Activated CD8-positive, alpha-beta memory T cell treated with anti-CD3 and anti-CD28 coated beads, Interleukin-2, amount 10 ng/mL, durations not matched to agents 7 days and 5 days (primary cell): ENCODE data around the gene LRP4. TPM values are rescaled to one million over a fixed set of nuclear protein-coding genes. Genes with fewer than 3 reads are reported as not detected.

Experiments
- ATAC-seq: fragments of 150-1000 bp; cut with Tn5 transposase; one replicate; pipeline ENCODE4 v1.10.0; 2021; ENCODE audit warnings: moderate library complexity
- CTCF ChIA-PET: fragments of 350-600 bp; sonication (Branson Sonifier 250); formaldehyde crosslinking; loops from one replicate; lab custom pipeline; 2021; ENCODE audit warnings: antibody characterized with exemption; lab: Charles Lee
- DNase-seq: peaks from one replicate; pipeline ENCODE4 v3.0.0-alpha.2; 2020
- H3K27ac Mint-ChIP-seq: one replicate; pipeline ENCODE4 v1.8.0; 2021; ENCODE audit warnings: mild to moderate bottlenecking, mixed read lengths
- H3K27me3 Mint-ChIP-seq: one replicate; pipeline ENCODE4 v1.8.0; 2021; ENCODE audit warnings: mixed read lengths
- H3K36me3 Mint-ChIP-seq: one replicate; pipeline ENCODE4 v1.8.0; 2021; ENCODE audit warnings: mild to moderate bottlenecking, mixed read lengths
- H3K4me1 Mint-ChIP-seq: one replicate; pipeline ENCODE4 v1.8.0; 2021; ENCODE audit warnings: mixed read lengths
- H3K4me3 Mint-ChIP-seq: one replicate; pipeline ENCODE4 v1.8.0; 2021; ENCODE audit warnings: mild to moderate bottlenecking, moderate library complexity, mixed read lengths
- H3K9me3 Mint-ChIP-seq: one replicate; pipeline ENCODE4 v1.8.0; 2022; ENCODE audit warnings: low read depth, mixed read lengths
- total RNA-seq, 2 experiments: library from RNA; stranded (reverse); gene quantifications; one replicate each; pipeline ENCODE4 v1.2.3, GENCODE V29; 2021

LRP4 gene
- total RNA-seq, 2 experiments from 2014 or later: 0.12 to 0.16 TPM

GRCh38 chr11:46914910-46915309 lies 3.4 kb downstream of the LRP4 start:
- Mint-ChIP-seq H3K36me3 (no peaks in the 10 kb centered on the region), H3K27ac (no peak overlapping the region), H3K9me3 (no peaks in the 10 kb centered on the region), H3K4me1 (peaks cover 24% of the 10 kb centered on the region), H3K4me3 (no peak overlapping the region), H3K27me3 (peaks cover 82% of the 10 kb centered on the region)
- ATAC-seq: no peak
- CTCF ChIA-PET: interaction anchor here (1.0 to 2.1 kb wide), 4 partner anchors 8 to 238 kb away, joined by 3 to 11 read pairs (median 4); no protein-coding TSS in a partner anchor
- no peak for DNase-seq

DNA sequence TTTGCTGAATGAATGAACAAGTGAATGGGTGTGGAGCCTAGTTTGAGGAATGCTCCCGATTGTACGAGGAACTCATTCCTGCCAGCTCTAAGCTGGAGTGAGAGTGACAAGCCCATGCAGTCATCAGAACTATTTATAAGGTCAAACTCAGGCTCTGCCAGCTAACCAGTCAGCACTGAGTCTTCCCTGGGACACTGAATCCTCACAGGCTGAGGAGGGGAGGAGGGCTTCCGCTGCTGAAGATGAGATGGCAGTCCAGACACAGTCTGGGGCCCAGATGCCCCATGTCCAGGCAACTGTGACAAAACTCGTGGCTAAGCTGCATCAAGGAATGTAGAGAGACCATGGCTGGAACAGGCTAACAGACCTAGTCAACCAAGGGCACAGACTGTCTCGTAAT lies 4.0 kb downstream of the LRP4 start:
- no peak for DNase-seq
- no peak overlapping the region for H3K4me3 Mint-ChIP-seq
- no peak for ATAC-seq
- peaks cover 20% of the 10 kb centered on the region for H3K4me1 Mint-ChIP-seq
- H3K36me3 Mint-ChIP-seq: no peaks in the 10 kb centered on the region
- CTCF ChIA-PET: interaction anchor here (0.5 to 2.6 kb wide), 7 partner anchors 9 to 423 kb away, joined by 3 to 11 read pairs (median 3); no protein-coding TSS in a partner anchor
- peaks cover 79% of the 10 kb centered on the region for H3K27me3 Mint-ChIP-seq
- H3K9me3 Mint-ChIP-seq: no peaks in the 10 kb centered on the region
- no peak overlapping the region for H3K27ac Mint-ChIP-seq

- DNase-seq: no peak
These were observed 4.9 kb downstream of the LRP4 start for GRCh38 chr11:46913484-46913883.

DNA sequence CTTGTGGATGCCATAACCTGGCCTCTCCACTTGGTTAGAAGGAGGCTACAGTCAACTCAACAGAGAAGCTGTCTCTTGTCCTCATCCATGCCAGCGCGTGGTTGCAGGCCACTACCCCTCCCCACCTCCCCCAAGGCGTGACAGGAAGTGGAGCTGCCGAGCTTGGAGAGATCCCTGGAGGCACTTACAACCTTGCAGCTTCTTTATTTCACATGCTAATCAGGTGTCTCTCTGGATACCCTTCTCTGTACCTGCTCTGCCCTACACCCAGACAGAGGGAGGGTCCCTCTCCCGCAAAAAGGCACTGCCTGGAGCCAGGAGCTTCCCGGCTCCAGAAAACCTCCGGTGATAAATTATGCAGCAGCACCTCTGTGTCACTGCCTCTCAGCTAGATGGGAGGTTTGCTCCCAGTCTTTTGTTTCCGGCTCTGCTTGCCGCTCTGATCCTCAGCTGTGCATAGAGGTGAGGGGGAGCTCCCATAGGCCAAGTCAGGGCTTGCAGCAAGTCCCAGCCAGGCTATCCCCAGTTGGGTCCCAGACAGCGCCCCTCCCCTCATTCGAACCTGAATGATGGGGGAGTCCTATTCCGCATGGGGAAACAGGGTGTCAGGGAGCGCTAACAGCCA lies 5.7 kb downstream of the LRP4 start:
- ATAC-seq (no peak), DNase-seq (no peak)
- CTCF ChIA-PET: interaction anchor here (0.9 to 2.6 kb wide), 2 partner anchors 16 to 240 kb away, joined by 3 to 6 read pairs; no protein-coding TSS in a partner anchor
- Mint-ChIP-seq H3K27me3 (peaks cover 74% of the 10 kb centered on the region), H3K9me3 (no peaks in the 10 kb centered on the region), H3K36me3 (no peaks in the 10 kb centered on the region), H3K27ac (no peak overlapping the region), H3K4me1 (peaks cover 10% of the 10 kb centered on the region), H3K4me3 (no peak overlapping the region)

More at GRCh38 chr11:46913484-46913883, 4.9 kb downstream of the LRP4 start:
- Mint-ChIP-seq H3K36me3 (no peaks in the 10 kb centered on the region), H3K9me3 (no peaks in the 10 kb centered on the region), H3K4me1 (peaks cover 12% of the 10 kb centered on the region), H3K27ac (no peak overlapping the region), H3K4me3 (no peak overlapping the region), H3K27me3 (peaks cover 76% of the 10 kb centered on the region)
- no peak for ATAC-seq
- CTCF ChIA-PET: interaction anchor here (0.8 to 2.6 kb wide), 4 partner anchors 8 to 241 kb away, joined by 3 to 11 read pairs (median 6); no protein-coding TSS in a partner anchor

- H3K9me3 Mint-ChIP-seq: no peaks in the 10 kb centered on the region
- DNase-seq (no peak), ATAC-seq (no peak)
- no peak overlapping the region for H3K4me3 Mint-ChIP-seq
- no peaks in the 10 kb centered on the region for H3K4me1 Mint-ChIP-seq
- H3K36me3 Mint-ChIP-seq: no peaks in the 10 kb centered on the region
- CTCF ChIA-PET: interaction anchor here (1.5 kb wide), 1 partner anchor 352 kb away, joined by 4 read pairs; no protein-coding TSS in a partner anchor
- no peak overlapping the region for H3K27ac Mint-ChIP-seq
- H3K27me3 Mint-ChIP-seq: peaks cover 36% of the 10 kb centered on the region
These were observed 10.7 kb downstream of the LRP4 start for GRCh38 chr11:46907606-46908005.

DNA sequence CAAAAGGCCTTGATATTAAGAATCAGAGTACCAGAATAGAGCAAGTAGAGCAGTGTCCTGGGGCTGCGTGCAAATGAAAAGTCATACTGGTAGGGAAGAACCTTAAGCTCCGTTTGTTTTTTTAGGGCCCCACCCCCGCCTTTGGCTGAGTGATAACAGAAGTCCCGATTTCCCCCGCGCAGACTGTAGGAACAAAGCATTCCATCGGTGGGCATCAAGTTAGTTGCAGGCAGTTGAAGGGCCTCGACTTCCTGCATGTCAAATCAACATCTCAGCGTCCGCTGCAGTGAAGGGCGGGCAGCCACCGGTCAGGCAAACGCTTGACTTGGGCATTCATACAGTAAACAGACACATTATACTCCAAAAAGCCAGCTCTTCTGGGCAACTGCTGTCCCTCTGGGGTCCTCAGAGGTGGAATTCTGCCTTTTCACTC lies 11.7 kb downstream of the LRP4 start:
- no peaks in the 10 kb centered on the region for H3K36me3 Mint-ChIP-seq
- CTCF ChIA-PET: interaction anchor here (1.5 to 2.4 kb wide), 3 partner anchors 8 to 353 kb away, joined by 4 to 10 read pairs (median 5); no protein-coding TSS in a partner anchor
- no peaks in the 10 kb centered on the region for H3K4me1 Mint-ChIP-seq
- no peak for DNase-seq
- H3K27ac Mint-ChIP-seq: no peak overlapping the region
- H3K27me3 Mint-ChIP-seq: peaks cover 28% of the 10 kb centered on the region
- ATAC-seq: no peak
- H3K4me3 Mint-ChIP-seq: no peak overlapping the region
- H3K9me3 Mint-ChIP-seq: no peaks in the 10 kb centered on the region

DNA sequence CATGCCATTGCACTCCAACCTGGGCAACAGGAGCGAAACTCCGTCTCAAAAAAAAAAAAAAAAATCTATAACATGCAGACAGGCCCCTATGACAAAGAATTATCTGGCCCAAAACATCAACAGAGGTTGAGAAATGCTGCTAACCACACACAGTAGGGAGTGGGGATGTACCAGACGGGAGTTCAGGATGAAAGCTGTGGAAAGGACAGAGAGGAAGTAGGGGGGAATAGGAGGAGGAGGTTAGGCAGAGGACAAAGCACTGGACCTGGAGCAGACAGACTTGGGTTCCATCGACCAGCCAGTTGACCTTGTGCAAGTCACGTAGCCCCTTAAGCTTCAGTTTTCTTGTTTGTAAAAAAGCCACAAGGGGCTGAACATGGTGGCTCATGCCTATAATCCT lies 12.5 kb downstream of the LRP4 start:
- CTCF ChIA-PET: interaction anchor here (0.5 to 2.4 kb wide), 3 partner anchors 8 to 549 kb away, joined by 3 to 10 read pairs (median 5); no protein-coding TSS in a partner anchor
- ATAC-seq: no peak
- H3K27me3 Mint-ChIP-seq: peaks cover 23% of the 10 kb centered on the region
- no peak overlapping the region for H3K4me3 Mint-ChIP-seq
- no peaks in the 10 kb centered on the region for H3K36me3 Mint-ChIP-seq
- no peak overlapping the region for H3K27ac Mint-ChIP-seq
- no peaks in the 10 kb centered on the region for H3K4me1 Mint-ChIP-seq
- no peak for DNase-seq
- no peaks in the 10 kb centered on the region for H3K9me3 Mint-ChIP-seq

GRCh38 chr11:46903846-46904245 lies 14.5 kb downstream of the LRP4 start:
- Mint-ChIP-seq H3K4me1 (no peaks in the 10 kb centered on the region), H3K27me3 (peaks cover 12% of the 10 kb centered on the region), H3K27ac (no peak overlapping the region), H3K36me3 (no peaks in the 10 kb centered on the region), H3K9me3 (no peaks in the 10 kb centered on the region), H3K4me3 (no peak overlapping the region)
- CTCF ChIA-PET: interaction anchor here (0.6 to 1.3 kb wide), 2 partner anchors 13 to 274 kb away, joined by 3 read pairs; no protein-coding TSS in a partner anchor
- DNase-seq: no peak
- no peak for ATAC-seq

DNA sequence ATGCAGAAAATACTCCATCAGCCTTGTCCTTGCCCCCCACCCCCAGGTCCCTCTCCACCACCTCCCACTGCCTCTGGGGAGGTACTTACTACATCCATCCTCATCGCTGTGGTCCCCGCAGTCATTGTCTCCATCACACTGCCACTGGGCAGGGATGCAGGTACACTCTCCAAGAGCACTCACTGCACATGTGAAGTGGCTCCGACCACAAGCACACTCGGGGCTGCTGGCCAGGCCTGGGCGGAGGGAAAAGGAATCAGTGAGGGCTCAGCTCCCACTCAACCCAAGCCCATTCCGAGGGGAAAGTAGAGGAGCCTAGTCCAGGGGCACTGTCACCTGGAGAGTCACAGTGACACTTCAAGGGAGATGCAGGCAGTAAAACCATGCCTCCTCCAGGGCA lies 15.7 kb downstream of the LRP4 start:
- no peaks in the 10 kb centered on the region for H3K4me1 Mint-ChIP-seq
- no peak overlapping the region for H3K27ac Mint-ChIP-seq
- ATAC-seq (no peak), DNase-seq (no peak)
- H3K36me3 Mint-ChIP-seq: no peaks in the 10 kb centered on the region
- H3K9me3 Mint-ChIP-seq: no peaks in the 10 kb centered on the region
- H3K4me3 Mint-ChIP-seq: no peak overlapping the region
- H3K27me3 Mint-ChIP-seq: peaks cover 9% of the 10 kb centered on the region
- CTCF ChIA-PET: interaction anchor here (1.3 kb wide), 1 partner anchor 14 kb away, joined by 3 read pairs; no protein-coding TSS in a partner anchor

DNA sequence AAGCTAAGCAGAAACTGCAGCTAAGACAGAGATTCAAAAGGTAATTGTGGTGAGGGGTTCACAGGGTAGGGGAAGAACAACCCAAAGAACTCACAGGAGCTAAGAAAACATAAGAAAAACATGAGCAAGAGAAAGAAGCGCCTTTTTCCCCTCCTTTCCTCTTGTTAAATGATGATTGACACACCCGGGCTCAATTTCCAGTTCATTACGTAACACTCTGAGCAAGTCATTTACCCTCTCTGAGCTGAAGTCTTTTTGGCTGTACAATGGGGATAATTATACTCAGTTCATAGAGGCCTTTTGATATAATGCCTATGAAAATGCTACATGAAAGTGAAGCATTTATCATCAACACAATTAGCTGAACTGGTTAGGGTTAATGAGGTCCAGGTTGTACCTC lies 17.2 kb downstream of the LRP4 start:
- H3K36me3 Mint-ChIP-seq: no peaks in the 10 kb centered on the region
- DNase-seq: no peak
- no peaks in the 10 kb centered on the region for H3K9me3 Mint-ChIP-seq
- H3K27me3 Mint-ChIP-seq: peaks cover 3% of the 10 kb centered on the region
- no peak for ATAC-seq
- H3K4me3 Mint-ChIP-seq: no peak overlapping the region
- no peak overlapping the region for H3K27ac Mint-ChIP-seq
- CTCF ChIA-PET: interaction anchor here (1.1 kb wide), 1 partner anchor 252 kb away, joined by 6 read pairs; no protein-coding TSS in a partner anchor
- H3K4me1 Mint-ChIP-seq: no peaks in the 10 kb centered on the region

DNA sequence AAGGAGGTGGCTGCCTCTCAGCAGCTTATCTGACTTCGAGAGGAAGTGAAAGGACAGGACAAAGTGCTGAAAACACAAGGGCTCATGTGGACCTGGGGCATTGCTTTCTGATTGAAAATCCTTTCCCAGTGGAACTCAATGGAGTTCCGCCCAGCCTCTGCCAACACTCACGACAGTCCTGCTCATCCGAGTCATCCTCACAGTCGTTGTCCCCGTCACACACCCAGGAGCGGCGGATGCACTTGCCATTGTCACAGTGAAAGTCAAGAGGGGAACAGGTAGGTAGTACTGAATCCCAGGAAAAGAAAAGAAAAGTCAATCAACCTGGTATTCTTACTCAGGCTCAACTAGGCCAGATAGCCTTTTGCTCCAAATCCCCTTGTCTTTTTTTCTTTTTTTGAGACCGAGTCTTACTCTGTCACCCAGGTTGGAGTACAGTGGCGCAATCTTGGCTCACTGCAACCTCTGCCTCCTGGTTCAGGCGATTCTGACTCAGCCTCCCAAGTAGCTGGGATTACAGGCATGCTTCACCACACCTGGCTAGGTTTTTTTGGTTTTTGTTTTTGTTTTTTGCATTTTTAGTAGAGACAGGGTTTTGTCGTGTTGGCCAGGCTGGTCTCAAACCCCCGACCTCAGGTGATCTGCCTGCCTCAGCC lies 18.1 kb downstream of the LRP4 start:
- ATAC-seq: no peak
- no peaks in the 10 kb centered on the region for H3K4me1 Mint-ChIP-seq
- H3K4me3 Mint-ChIP-seq: no peak overlapping the region
- no peaks in the 10 kb centered on the region for H3K9me3 Mint-ChIP-seq
- H3K27ac Mint-ChIP-seq: no peak overlapping the region
- H3K36me3 Mint-ChIP-seq: no peaks in the 10 kb centered on the region
- no peak for DNase-seq
- CTCF ChIA-PET: no interaction called here
- H3K27me3 Mint-ChIP-seq: no peaks in the 10 kb centered on the region

DNA sequence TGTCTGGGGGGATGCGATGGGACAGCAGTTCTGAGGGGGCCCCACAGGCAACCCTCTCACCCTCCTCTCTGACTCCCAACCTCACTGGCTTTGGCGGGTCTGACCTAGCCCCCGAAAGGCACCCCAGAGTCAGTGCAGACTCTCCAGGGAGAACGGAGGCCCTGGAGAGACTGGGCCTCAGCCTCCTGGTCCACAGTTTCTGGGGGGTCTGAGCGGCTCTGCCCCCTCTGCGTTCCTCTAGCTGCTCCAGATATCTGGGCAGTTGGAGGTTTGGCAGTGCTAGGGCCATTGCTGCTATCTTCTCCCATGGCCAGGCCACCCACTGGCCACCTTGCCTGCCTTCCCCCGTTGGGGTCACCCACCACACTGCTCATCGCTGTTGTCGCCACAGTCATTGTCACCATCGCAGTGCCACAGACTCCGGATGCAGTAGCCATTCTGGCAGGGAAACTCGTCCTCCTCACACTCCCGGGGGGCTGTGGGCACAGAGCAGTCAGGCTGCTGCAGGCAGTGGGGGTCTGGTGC lies 18.8 kb downstream of the LRP4 start:
- Mint-ChIP-seq H3K27ac (no peak overlapping the region), H3K27me3 (no peaks in the 10 kb centered on the region), H3K9me3 (no peaks in the 10 kb centered on the region), H3K4me3 (no peak overlapping the region), H3K36me3 (no peaks in the 10 kb centered on the region), H3K4me1 (no peaks in the 10 kb centered on the region)
- ATAC-seq: no peak
- CTCF ChIA-PET: no interaction called here
- DNase-seq: no peak

DNA sequence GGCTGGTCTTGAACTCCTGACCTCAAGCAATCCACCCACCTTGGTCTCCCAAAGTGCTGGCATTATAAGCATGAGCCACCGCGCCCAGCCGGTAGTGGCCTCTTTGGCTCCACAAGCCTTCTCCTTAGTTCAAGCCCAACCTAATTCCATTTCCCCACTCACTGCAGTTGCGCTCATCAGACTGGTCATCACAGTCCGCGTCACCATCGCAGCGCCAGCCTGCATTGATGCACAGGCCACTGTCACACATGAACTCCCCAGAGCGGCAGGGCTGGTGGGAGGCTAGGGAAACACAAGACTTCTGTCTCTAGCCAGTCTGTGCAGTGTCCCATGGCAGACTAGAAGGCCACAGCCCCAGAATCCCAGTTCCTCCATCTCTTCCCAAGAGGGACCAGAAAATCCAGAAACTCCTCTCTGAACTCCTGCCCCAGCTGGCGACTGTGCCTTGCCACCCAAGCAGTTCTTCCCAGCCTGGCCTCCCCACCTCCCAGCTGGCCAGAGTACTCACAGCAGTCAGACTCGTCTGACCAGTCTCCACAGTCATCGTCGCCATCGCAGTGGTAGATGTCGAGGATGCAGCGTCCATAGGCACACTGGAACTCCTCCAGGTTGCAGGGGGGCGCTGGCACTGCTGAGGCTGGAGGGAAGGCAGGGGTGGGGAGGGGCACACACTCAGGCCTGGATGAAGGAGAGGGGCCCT lies 19.8 kb downstream of the LRP4 start:
- ATAC-seq: no peak
- no peak for DNase-seq
- Mint-ChIP-seq H3K36me3 (no peaks in the 10 kb centered on the region), H3K9me3 (no peaks in the 10 kb centered on the region), H3K4me3 (no peak overlapping the region), H3K27ac (no peak overlapping the region), H3K27me3 (no peaks in the 10 kb centered on the region), H3K4me1 (no peaks in the 10 kb centered on the region)
- CTCF ChIA-PET: no interaction called here
